HG02678 (cell line): ENCODE results near the gene BTBD3.
A peak's percentile ranks its signal among the peaks of the same experiment; 100 is the strongest.

Experiments
- ATAC-seq: cut with Tn5 transposase; IDR thresholded peaks from one replicate; pipeline ENCODE4 v1.9.1; 2021; ENCODE audit warnings: mild to moderate bottlenecking, moderate library complexity; ENCODE audit not compliant: unreplicated experiment

BTBD3 gene

DNA sequence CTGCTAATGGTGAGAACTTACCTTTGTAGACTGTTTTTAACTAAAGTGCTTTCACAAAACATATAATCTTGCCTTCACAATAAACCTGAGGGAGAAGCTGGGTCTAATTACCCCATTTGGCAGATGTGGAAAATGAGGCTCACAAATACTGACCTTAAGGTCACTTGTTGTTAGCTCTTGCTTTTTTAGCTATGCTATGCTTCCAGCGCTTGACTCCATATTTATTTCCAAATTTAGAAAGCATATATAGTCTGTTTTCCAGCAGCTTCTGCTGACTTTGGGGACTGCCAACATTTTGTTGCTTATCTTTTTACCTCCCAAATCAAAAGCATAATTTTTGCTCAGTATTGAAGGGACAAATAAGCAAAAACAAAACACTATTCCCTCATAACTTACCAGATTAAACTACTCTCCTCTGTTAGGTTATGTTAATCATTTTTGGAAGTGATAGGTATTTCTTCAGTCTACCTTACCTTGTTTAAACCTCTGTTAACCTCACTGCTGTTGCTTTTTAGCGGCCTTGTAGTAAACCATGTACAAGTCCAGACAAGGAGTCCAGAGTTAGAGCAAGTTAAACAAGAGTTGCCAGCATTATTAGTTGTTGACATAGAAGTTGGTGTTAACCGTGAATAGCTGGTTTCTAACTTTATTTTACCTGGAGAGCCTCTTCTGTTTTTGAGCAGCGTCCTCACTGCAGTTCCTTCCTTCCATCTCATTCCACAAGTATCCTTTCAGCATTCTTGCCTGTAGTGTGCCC lies 4.9 kb upstream of the BTBD3 start:
- no peak for ATAC-seq

GRCh38 chr20:11918391-11918845 lies 725 bp downstream of the BTBD3 start:
- ATAC-seq = peak; percentile 2

DNA sequence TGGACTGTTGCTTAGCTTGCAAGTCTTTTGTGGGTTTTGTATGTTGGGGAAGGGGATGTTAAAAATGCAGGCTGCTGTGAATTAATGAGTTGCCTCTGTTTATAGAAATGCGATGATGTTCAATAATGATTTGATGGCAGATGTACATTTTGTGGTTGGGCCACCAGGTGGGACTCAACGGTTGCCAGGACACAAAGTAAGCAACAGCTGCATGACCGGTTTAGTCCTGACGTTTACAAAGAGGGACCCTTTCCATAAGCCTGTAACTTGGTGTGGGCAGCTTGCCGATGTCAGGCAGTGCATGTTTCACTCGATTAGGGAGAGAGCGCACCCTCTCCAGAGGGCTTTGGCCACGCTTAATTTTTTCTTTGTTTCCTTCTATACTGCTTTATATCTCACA lies 1.3 kb downstream of the BTBD3 start:
- no peak for ATAC-seq

DNA sequence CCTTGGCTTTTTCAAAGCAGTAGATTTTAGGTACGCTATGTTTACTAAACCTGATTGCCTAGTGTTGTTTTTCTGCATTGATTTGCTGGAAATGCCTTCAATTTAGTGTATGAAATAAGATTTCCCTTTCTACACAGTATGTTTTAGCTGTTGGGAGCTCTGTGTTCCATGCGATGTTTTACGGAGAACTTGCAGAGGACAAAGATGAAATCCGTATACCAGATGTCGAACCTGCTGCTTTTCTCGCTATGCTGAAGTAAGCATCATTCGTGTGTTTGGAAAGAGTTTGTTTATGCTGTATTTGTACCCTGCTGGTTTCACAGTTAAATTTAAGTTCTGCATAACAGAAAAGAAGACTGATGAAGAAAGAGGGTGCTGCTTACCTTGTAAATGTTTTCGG lies 1.9 kb downstream of the BTBD3 start:
- no peak for ATAC-seq

DNA sequence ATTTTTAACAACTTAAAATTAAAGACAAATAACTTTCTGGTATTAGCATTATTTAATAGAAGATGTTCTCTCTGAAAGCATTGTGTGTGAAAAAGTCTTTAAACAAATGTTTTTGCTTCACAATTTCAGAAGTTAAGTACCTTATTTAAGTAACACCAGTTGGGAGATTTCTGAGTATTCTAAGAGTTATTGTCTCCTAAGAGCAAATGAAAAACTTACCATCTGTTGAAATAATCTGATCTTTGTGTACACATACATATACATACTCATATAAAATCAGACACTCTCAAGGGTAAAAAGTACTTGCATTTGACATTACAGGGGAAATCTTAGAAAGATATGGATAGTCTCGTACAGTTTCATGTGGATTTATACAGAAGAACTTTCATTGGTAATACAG lies 2.4 kb downstream of the BTBD3 start:
- no peak for ATAC-seq

- no peak for ATAC-seq
Observed at GRCh38 chr20:11921321-11921720, 3.6 kb downstream of the BTBD3 start.

GRCh38 chr20:11922561-11922960 lies 4.9 kb downstream of the BTBD3 start:
- ATAC-seq = no peak

DNA sequence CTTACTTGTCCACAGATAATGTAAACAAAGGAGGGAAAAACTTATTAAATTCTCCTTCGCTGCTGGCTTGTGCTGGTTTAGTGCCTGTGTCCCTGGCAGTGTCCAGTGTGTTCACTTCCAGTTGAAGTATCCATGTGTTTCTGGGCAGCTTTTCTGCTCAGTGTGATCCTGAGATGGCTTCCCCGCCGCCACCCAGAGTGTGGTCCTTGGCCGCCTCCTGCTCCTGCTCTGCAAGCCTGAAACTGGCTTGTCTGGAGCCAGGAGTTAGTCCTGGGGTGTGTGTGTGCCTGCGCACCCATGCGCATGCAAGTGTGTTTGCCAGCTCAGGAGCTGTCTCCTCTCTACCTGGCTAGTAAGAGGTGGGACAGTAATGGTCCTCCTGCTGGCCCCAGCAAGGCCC lies 7.2 kb downstream of the BTBD3 start:
- ATAC-seq = no peak

DNA sequence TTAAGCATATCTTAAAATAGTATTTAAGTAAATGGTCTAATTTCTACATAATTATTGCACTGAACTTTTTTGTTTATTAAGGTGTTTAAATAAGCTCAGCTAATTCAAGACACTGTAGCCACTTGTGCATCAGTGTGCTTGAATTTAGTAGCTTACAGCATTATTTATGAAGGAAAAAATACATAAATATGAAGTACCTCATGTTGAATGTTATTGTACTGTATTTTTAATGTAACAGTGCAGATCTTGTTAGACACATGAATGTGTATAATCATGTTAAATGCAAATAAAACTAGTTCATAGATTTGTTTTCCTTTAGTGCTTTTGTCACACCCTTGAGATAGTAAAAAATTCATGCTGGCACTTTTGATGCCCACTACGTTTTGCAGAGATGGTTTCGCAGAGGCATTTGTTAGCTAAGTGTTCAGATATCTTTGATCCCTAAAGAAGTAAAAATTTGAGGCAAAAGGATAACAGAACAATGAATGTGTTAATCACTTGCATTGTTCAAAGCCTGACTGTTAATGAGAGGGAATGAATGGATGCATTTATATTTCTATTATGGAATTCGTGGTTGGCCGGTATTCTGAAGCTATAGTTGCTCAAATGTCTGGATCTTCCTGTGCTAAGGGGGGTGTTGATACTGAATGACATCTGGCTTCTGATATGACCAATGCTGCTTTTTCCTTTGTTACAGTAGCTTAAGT lies 8.8 kb downstream of the BTBD3 start:
- no peak for ATAC-seq

GRCh38 chr20:11929947-11930346 lies 12.3 kb downstream of the BTBD3 start:
- no peak for ATAC-seq

- ATAC-seq = no peak
Observed at GRCh38 chr20:11935212-11936154, 17.8 kb downstream of the BTBD3 start.

GRCh38 chr20:11936157-11936556 lies 18.5 kb downstream of the BTBD3 start:
- ATAC-seq = no peak

DNA sequence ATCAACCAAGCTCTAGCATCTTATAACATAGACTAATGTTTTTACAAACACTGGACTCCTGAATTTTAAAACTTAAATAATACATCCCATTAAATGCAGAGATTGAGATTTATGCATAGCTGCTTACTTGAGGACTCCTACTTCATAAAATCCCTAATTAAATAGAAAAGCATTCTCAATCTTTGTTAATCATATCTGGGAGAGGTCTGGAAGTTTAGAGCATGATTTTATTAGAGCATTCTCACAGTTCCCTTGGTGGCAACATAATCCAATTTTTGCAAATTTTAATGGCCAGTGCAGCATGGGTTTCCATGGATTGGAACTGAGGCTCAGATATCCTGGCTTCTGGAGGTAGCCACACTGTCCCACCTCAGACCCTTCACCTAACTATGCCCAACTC lies 19.5 kb downstream of the BTBD3 start:
- ATAC-seq = no peak

GRCh38 chr20:11941593-11942246 lies 24.0 kb downstream of the BTBD3 start:
- ATAC-seq = no peak

DNA sequence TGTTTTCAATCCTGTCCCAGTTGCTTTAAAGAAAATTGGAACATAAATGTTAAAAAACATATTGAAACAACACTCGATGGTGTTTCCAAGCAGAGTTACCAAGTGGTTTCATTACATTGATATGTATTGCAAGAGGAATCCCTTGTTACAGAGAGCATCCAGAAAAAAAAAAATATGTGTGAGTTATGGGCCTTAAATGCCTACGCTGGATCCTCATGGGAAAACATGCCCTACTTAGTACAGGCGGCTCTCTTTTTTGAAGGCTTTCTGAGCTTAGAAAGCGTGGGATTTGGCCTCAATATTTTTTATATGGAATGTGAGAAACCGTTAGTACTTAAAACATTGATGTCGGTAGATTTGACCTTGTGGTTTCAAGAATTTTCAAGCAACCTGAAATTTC lies 26.1 kb downstream of the BTBD3 start:
- ATAC-seq = no peak

- no peak for ATAC-seq
Observed at GRCh38 chr20:11948806-11949205, 31.1 kb downstream of the BTBD3 start.

GRCh38 chr20:11949711-11950110 lies 32.0 kb downstream of the BTBD3 start:
- no peak for ATAC-seq

DNA sequence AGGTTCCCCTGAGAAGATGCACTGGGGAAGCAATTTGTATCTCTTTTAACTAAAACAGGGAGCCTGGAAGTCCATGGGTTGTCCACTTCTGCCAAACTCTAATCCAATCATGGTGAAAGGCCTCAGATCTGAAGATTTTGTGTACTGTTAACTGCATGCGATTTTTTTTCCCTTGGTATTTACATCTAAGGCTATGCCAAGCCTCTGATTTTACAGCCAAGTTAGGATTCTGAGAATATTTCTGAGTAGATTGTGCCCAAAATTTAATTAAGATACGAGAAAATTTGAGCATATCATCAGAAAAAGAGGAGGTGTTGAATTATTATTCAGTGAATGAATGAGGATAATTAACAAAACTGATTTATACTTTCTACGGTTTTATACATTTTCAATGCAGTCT lies 34.0 kb downstream of the BTBD3 start:
- no peak for ATAC-seq

DNA sequence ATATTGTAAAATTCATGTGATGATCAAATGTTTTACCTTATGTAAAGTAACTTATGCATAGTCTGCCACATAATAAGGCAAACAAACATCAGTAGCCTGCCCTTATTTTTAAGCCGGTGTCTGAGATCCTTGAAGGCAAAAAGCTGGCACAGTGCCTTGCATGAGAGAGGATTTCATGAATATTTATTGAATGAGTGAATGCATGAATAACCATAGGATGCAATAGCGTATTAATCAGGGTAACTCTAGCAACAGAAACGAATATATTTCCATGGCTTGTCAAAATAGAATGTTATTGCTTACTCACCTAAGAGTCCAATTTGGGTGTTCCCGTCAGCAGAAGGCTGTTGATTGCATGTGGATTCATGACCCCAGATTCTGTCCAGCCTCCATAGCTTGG lies 34.9 kb downstream of the BTBD3 start:
- no peak for ATAC-seq

- no peak for ATAC-seq
Observed at GRCh38 chr20:11957911-11958310, 40.2 kb downstream of the BTBD3 start.

DNA sequence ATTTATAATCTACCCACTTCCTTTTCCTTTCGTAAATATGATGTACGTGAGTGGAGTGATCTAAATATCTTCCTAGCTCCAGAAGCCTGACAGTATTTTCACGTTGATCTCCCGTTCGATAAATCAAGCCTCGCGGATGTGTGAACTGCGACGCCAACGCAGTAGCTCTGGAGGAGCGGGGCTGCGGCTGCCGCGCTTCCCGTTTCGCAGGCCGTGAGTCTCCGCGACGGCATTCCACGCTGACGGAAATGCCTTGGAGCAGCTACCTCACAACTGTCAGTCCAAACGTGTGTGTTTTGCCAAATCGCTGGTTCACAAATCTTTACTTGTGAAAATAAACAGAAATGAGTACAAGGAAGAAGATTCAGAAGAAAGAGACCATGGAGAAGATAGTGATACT lies 41.2 kb downstream of the BTBD3 start:
- ATAC-seq = no peak
